Stimulated activated naive B cell treated with anti-CD40 and anti-IgM and Interleukin-4, amounts not matched to agents 10 μg/mL and 1 μg/mL and 100 μg/mL, for 72 hours (primary cell): ENCODE data around the gene INSIG1.

Experiments
- ATAC-seq, 2 donors: fragments of 150-1000 bp; cut with Tn5 transposase; replicated peaks; 2 replicates each; pipeline ENCODE4 v1.10.0; 2021; ENCODE audit warnings: moderate library complexity in 1 of 2
- DNase-seq: peaks from one replicate; pipeline ENCODE4 v3.0.0; 2021
- H3K27ac Mint-ChIP-seq: one replicate; pipeline ENCODE4 v1.8.0; 2022; ENCODE audit warnings: mild to moderate bottlenecking, mixed read lengths
- H3K27me3 Mint-ChIP-seq, 2 donors: one replicate each; pipeline ENCODE4 v1.8.0; 2022; ENCODE audit warnings: mixed read lengths in 2 of 2
- H3K36me3 Mint-ChIP-seq, 2 donors: one replicate each; pipeline ENCODE4 v1.8.0; 2022; ENCODE audit warnings: mixed read lengths in 2 of 2, mild to moderate bottlenecking in 1 of 2
- H3K4me1 Mint-ChIP-seq, 2 donors: one replicate each; pipeline ENCODE4 v1.8.0; 2022; ENCODE audit warnings: mixed read lengths in 2 of 2, mild to moderate bottlenecking in 1 of 2
- H3K4me3 Mint-ChIP-seq, 2 donors: one replicate each; pipeline ENCODE4 v1.8.0; 2022; ENCODE audit warnings: mild to moderate bottlenecking in 2 of 2, mixed read lengths in 2 of 2, moderate library complexity in 1 of 2
- H3K9me3 Mint-ChIP-seq, 2 donors: one replicate each; pipeline ENCODE4 v1.8.0; 2022; ENCODE audit warnings: mixed read lengths in 2 of 2, mild to moderate bottlenecking in 1 of 2

The INSIG1 gene

DNA sequence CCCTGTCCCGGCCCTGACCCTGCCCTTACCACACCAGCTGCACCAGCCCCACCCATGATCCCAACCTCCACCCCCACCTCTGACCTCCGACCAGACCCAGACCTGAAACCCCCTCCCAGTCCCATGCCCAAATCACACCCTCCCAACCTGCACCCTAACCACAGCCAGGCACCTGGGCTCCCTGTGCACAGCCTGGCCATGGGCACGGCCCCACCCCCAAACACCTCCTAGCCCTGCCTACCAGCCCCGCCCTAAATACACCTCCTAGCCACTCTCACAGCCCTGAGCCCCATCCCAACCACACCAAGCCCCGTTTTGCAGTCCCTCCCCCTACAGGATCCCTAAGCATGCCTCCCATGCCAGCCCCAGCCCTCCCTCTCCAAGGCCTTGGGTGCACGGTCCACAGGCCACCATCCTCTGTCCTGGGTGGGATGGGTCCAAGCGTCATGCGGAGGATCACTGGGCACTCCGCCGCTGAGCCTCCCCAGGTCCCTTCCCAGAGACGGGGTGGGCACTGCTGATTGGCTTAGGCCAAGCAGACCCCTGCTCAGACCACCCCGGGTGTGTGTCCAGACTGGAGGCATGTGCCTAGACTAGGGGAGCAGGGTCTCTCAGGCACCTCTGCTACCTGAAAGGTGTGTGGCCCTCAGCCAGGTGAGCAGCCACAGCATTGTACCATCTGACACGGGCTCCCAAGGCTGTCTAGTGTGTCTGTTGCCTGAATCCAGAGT, 30.1 kb downstream of the INSIG1 start:
- ATAC-seq (no peak), DNase-seq (no peak)
- H3K4me3 Mint-ChIP-seq = no peak overlapping the region
- H3K9me3 Mint-ChIP-seq = peaks cover 12 to 14% of the 10 kb centered on the region in 2 donors
- peaks cover 0 to 6% of the 10 kb centered on the region in 2 donors for H3K4me1 Mint-ChIP-seq
- peaks cover 22 to 25% of the 10 kb centered on the region in 2 donors for H3K27me3 Mint-ChIP-seq
- peaks cover 0 to 10% of the 10 kb centered on the region in 2 donors for H3K36me3 Mint-ChIP-seq
- H3K27ac Mint-ChIP-seq = peak overlapping the region; percentile 31

GRCh38 chr7:155329225-155329624, 31.5 kb downstream of the INSIG1 start:
- Mint-ChIP-seq H3K4me3 (no peak overlapping the region), H3K4me1 (no peaks in the 10 kb centered on the region), H3K36me3 (peaks cover 0 to 4% of the 10 kb centered on the region in 2 donors), H3K27me3 (peaks cover 21 to 25% of the 10 kb centered on the region in 2 donors), H3K27ac (no peak overlapping the region), H3K9me3 (peaks cover 3% of the 10 kb centered on the region in 2 donors)
- ATAC-seq (no peak), DNase-seq (no peak)

DNA sequence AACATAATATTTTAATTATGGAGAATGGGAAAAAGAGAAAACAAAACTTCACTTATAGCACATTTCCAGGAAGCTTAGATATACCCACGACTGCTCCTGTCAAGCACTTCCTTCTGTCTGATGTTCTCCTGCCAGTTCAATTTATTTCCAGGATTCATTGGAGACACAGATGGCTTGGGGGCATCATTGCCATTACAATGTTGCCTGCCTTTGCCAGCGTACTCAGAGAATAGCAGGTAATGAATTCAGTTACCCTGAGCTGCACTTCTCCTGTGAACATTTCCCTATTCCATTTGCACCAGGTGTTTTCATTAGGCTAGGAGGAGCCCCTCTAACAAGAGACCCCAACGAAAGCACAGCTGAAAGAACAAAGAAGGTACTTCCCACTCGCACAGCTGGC, 33.7 kb downstream of the INSIG1 start:
- ATAC-seq = no peak
- H3K4me3 Mint-ChIP-seq = no peak overlapping the region
- H3K4me1 Mint-ChIP-seq = no peaks in the 10 kb centered on the region

DNA sequence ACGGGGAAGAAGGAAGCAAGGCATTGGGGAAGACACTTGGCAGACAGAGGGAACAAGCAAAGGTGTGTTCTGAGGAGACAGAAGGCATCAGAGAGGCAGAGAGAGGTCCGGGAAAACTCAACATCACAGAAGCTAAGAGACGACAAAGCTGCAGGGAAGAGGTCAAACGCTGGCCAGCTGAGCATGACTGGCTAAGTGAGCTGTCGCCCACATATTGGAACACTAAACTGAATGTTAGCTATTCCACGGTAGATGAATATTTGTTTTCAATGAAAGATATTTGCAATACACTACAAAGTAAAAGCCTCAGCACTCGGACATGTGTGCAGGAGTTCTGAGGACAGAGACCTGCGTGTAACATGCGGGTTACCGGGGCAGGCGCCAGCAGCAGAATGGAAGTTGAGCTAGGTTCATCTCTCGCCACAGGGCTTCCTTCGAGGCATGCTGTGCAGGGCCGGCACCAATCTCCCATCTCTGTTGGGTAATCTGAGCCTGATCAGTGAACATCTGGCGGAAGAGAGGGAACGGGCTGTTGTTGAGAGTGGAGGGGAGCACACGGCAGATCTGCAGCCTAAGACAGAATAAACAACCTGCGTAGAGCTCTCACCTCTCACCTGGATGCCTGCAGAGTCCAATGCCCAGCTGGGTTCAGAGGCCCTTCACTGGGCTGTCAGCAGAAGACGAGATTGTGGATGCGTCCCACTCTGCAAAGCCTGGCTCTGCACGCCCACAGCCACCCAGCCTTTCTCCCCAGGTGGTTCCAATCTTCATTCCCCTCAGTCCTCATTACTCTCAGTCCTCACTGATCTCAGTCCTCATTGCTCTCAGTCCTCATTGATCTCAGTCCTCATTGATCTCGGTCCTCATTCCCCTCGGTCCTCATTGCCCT, 35.9 kb downstream of the INSIG1 start:
- Mint-ChIP-seq H3K27ac (no peak overlapping the region), H3K36me3 (no peaks in the 10 kb centered on the region), H3K4me3 (no peak overlapping the region), H3K4me1 (peaks cover 4% of the 10 kb centered on the region in 2 donors), H3K9me3 (no peaks in the 10 kb centered on the region), H3K27me3 (peaks cover 7 to 11% of the 10 kb centered on the region in 2 donors)
- no peak for ATAC-seq
- DNase-seq = no peak

More for the DNA sequence above, 33.7 kb downstream of the INSIG1 start:
- Mint-ChIP-seq H3K27ac (no peak overlapping the region), H3K9me3 (no peaks in the 10 kb centered on the region), H3K27me3 (peaks cover 13 to 15% of the 10 kb centered on the region in 2 donors), H3K36me3 (no peaks in the 10 kb centered on the region)
- no peak for DNase-seq

DNA sequence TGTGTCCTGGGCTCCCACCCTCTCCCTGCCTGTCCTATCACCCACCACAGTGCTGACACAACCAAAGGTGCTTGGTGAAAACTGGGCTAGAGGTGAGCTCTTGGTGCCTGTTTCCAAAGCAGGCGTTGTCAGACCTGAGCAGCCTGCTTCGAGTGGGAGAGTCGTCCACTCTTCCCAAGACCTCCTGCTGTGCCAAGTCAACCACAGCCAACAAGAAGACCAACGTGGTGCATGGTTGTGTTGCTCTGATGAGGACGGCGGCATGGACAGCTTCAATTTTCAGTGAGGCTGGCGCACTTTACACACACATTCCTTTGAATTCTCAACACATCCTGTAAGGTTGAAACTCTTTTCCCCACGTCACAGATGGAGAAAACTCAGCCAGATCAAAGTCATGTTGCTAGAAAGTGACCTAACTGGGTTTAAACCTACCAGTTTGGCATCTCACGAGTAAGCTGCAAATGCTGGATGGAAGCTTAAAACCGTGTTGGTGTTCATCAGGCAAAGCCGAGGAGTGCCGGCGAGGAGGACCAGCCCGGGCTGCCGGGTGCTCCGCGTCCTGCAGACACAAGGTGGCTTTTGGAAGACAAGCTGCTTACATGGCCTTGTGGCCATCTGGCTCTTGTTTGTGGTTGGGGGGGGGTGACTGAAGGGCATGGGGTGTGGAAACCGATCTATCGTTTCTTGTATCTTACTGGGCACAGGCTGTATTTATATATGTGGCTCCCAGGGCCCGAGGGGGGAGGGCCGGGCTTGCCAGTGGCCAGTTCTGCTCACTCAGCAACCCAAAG, 39.3 kb downstream of the INSIG1 start:
- Mint-ChIP-seq H3K4me1 (peaks cover 14 to 15% of the 10 kb centered on the region in 2 donors), H3K4me3 (no peak overlapping the region), H3K36me3 (no peaks in the 10 kb centered on the region), H3K27me3 (peaks cover 14% of the 10 kb centered on the region in 2 donors), H3K9me3 (peaks cover 0 to 4% of the 10 kb centered on the region in 2 donors), H3K27ac (no peak overlapping the region)
- no peak for DNase-seq
- no peak for ATAC-seq

DNA sequence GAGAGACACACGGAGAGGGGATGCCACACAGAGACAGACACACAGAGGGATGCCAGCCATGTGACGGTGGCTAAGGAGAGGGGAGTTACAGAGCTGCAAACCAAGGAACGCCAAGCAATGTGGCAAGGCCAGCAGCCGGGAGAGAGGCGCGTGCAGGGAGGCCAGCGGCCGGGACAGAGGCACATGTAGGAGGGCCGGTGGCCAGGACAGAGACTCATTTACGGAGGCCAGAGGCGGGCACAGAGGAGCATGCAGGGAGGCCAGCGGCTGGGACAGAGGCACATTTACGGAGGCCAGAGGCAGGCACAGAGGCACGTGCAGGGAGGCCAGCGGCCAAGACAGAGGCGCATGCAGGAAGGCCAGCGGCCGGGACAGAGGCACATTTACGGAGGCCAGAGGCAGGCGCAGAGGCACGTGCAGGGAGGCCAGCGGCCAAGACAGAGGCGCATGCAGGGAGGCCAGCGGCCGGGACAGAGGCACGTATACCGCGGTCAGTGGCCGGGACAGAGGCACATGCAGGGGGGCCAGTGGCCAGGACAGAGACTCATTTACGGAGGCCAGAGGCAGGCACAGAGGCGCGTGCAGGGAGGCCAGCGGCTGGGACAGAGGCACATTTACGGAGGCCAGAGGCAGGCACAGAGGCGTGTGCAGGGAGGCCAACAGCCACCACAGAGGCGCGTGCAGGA, 40.4 kb downstream of the INSIG1 start:
- H3K9me3 Mint-ChIP-seq = peaks cover 0 to 6% of the 10 kb centered on the region in 2 donors
- H3K27ac Mint-ChIP-seq = no peak overlapping the region
- no peak for DNase-seq
- no peaks in the 10 kb centered on the region for H3K36me3 Mint-ChIP-seq
- ATAC-seq = no peak
- H3K27me3 Mint-ChIP-seq = peaks cover 14 to 17% of the 10 kb centered on the region in 2 donors
- H3K4me3 Mint-ChIP-seq = no peak overlapping the region
- peaks cover 17% of the 10 kb centered on the region in 2 donors for H3K4me1 Mint-ChIP-seq

DNA sequence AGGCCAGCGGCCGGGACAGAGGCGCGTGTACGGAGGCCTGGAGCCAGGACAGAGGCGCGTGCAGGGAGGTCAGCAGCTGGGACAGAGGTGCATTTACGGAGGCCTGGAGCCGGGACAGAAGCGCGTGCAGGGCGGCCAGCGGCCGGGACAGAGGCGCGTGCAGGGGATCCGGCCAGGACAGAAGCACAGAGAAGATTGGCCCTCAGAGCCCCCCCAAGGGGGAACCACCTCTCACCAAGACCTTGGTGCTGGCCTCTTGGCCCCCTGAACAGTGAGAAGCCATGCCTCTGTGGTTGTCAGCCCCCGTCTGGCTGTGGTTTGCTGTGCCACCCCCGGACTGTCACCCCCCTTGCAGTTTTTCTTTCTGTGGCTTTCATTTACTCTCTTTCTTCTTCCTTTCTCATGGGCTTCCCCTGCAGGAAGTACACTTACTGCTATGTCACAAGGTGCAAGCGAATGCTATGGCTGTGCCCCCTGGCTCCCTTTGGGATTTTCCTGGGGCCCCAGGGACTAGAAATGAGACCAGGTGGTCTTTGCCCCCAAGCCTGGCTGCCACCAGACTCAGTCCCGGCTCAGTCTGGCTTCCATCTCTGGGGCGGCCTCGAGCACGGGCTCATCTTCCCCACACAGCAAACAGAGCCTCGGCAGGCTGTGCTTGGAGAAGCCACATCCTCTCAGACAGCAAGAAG, 41.1 kb downstream of the INSIG1 start:
- no peak overlapping the region for H3K4me3 Mint-ChIP-seq
- peaks cover 14 to 17% of the 10 kb centered on the region in 2 donors for H3K27me3 Mint-ChIP-seq
- peaks cover 0 to 6% of the 10 kb centered on the region in 2 donors for H3K9me3 Mint-ChIP-seq
- H3K27ac Mint-ChIP-seq = no peak overlapping the region
- H3K4me1 Mint-ChIP-seq = peaks cover 17 to 20% of the 10 kb centered on the region in 2 donors
- peak; percentile 55 to 59 for ATAC-seq
- DNase-seq = no peak
- H3K36me3 Mint-ChIP-seq = no peaks in the 10 kb centered on the region

DNA sequence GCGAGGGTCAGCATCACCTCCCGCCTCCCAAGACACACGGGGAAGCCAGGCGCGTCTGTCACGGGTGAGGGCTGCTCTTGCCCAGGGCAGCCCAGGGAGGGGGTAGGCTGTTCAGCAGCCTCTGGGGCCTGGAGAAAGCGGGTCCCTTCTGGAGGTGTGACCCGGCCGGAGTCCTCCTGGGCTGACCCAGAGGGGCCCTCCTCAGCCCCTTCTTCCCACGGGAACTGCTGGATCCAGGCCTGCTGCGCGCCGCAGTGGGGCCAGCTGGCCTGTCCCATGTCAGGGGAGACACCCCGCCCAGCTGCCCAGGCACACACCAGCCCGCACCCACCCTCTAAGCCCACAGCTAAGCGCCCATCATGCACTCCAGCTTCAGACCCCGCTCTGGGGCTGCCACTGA, 41.8 kb downstream of the INSIG1 start:
- Mint-ChIP-seq H3K4me3 (no peak overlapping the region), H3K27me3 (peaks cover 14 to 17% of the 10 kb centered on the region in 2 donors), H3K4me1 (peaks cover 17 to 24% of the 10 kb centered on the region in 2 donors), H3K9me3 (peaks cover 0 to 6% of the 10 kb centered on the region in 2 donors), H3K27ac (no peak overlapping the region), H3K36me3 (no peaks in the 10 kb centered on the region)
- ATAC-seq = no peak
- DNase-seq = no peak

- Mint-ChIP-seq H3K36me3 (no peaks in the 10 kb centered on the region), H3K9me3 (peaks cover 0 to 6% of the 10 kb centered on the region in 2 donors), H3K4me1 (peaks cover 19 to 30% of the 10 kb centered on the region in 2 donors), H3K27me3 (peaks cover 14 to 17% of the 10 kb centered on the region in 2 donors), H3K27ac (no peak overlapping the region), H3K4me3 (no peak overlapping the region)
- DNase-seq (no peak), ATAC-seq (no peak)
Measured at GRCh38 chr7:155340071-155340531, 42.4 kb downstream of the INSIG1 start.

DNA sequence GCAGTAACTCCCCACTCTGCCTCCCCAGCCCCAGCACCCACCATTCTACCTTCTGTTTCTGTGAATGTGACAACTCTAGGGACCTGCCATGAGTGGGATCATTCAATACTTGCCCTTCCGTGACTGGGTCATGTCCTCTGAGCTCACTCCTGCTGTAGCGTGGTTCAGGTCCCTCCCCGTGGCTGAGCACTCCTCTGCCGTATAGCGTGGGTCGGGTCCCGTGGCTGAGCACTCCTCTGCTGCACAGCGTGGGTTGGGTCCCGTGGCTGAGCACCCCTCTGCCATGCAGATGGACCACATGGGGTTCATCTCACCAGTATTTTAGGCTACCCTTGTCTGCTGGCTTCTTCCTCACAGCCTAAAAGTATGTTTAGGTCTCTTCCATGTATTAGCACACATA, 43.0 kb downstream of the INSIG1 start:
- Mint-ChIP-seq H3K4me3 (no peak overlapping the region), H3K36me3 (no peaks in the 10 kb centered on the region), H3K27ac (no peak overlapping the region), H3K27me3 (peaks cover 14 to 17% of the 10 kb centered on the region in 2 donors), H3K9me3 (peaks cover 0 to 6% of the 10 kb centered on the region in 2 donors), H3K4me1 (peaks cover 23 to 36% of the 10 kb centered on the region in 2 donors)
- DNase-seq (no peak), ATAC-seq (no peak)

GRCh38 chr7:155341463-155341983, 43.8 kb downstream of the INSIG1 start:
- Mint-ChIP-seq H3K4me3 (no peak overlapping the region), H3K27me3 (peaks cover 14 to 17% of the 10 kb centered on the region in 2 donors), H3K27ac (no peak overlapping the region), H3K36me3 (no peaks in the 10 kb centered on the region), H3K9me3 (peaks cover 0 to 6% of the 10 kb centered on the region in 2 donors), H3K4me1 (peaks cover 23 to 36% of the 10 kb centered on the region in 2 donors)
- no peak for ATAC-seq
- no peak for DNase-seq

DNA sequence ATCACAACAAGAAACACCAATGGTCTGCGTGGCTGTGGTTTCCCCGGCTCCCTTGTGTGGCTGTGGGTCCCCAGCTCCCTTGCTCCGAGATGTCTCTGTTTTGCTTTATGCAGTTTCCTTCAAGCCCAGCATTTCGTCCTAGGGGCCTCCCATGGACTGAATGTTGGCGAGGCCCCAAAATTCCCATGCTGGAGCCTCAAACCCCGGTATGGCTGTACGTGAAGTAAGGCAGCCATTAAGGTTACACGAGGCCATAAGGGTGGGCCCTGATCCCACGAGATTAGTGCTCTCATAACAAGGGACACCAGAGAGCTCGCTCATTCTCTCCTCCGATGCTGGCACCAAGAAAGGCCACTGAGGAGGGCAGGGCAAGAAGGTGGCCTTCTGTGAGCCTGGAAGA, 44.6 kb downstream of the INSIG1 start:
- Mint-ChIP-seq H3K4me1 (peaks cover 23 to 36% of the 10 kb centered on the region in 2 donors), H3K27ac (no peak overlapping the region), H3K27me3 (peaks cover 14 to 17% of the 10 kb centered on the region in 2 donors), H3K9me3 (peaks cover 0 to 6% of the 10 kb centered on the region in 2 donors), H3K36me3 (no peaks in the 10 kb centered on the region), H3K4me3 (no peak overlapping the region)
- no peak for DNase-seq
- ATAC-seq = no peak

- Mint-ChIP-seq H3K36me3 (no peaks in the 10 kb centered on the region), H3K4me3 (no peak overlapping the region), H3K4me1 (peaks cover 20 to 36% of the 10 kb centered on the region in 2 donors), H3K27ac (no peak overlapping the region), H3K27me3 (peaks cover 6 to 10% of the 10 kb centered on the region in 2 donors), H3K9me3 (peaks cover 0 to 6% of the 10 kb centered on the region in 2 donors)
- no peak for DNase-seq
- no peak for ATAC-seq
Measured at GRCh38 chr7:155343150-155343549, 45.5 kb downstream of the INSIG1 start.
